ENCODE measurements around the gene CTCFL.

CTCFL gene

GRCh38 chr20:57484772-57485171, 40.2 kb downstream of the CTCFL start:
- no peaks in the 10 kb centered on the region for H3K36me3 ChIP-seq (ENCODE audit: insufficient read depth, low read length)
- no peaks in the 10 kb centered on the region for H3K9me3 ChIP-seq (ENCODE audit: low read length)
- H3K4me3 ChIP-seq (ENCODE audit: low read length), result no peak overlapping the region
- H3K4me1 ChIP-seq (ENCODE audit: insufficient read depth, low read length), result no peaks in the 10 kb centered on the region
- no peak overlapping the region for H2AFZ ChIP-seq (ENCODE audit: low read depth, low read length)
- H3K27me3 ChIP-seq (ENCODE audit: insufficient read depth, low read length), result no peaks in the 10 kb centered on the region

GRCh38 chr20:57483287-57484050, 41.5 kb downstream of the CTCFL start:
- H3K4me3 ChIP-seq (ENCODE audit: low read length), result no peak overlapping the region
- H3K27me3 ChIP-seq (ENCODE audit: insufficient read depth, low read length), result no peaks in the 10 kb centered on the region
- H2AFZ ChIP-seq (ENCODE audit: low read depth, low read length), result no peak overlapping the region
- no peaks in the 10 kb centered on the region for H3K9me3 ChIP-seq (ENCODE audit: low read length)
- no peaks in the 10 kb centered on the region for H3K4me1 ChIP-seq (ENCODE audit: insufficient read depth, low read length)
- H3K36me3 ChIP-seq (ENCODE audit: insufficient read depth, low read length), result no peaks in the 10 kb centered on the region

DNA sequence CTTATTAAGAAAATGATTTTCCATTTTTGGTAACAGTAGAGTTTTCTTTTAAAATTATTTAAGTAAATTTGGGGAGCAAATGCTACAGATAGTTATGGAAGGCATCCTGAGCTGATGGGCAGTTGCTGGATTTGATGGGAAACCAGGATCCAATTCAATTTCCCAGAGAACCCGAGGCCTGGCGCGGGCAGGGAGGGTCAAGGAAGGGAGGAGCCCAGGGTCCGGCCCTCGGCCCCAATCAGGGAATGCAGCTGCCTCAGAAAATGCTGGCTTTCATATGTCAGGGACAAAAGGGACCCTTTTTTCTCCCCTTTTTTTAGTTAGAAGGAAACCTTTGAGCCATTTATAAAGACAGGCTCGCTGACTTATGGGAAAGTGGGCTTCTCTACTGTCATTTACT, 42.1 kb downstream of the CTCFL start:
- H3K4me1 ChIP-seq (ENCODE audit: insufficient read depth, low read length), result no peaks in the 10 kb centered on the region
- no peak overlapping the region for H3K4me3 ChIP-seq (ENCODE audit: low read length)
- no peaks in the 10 kb centered on the region for H3K36me3 ChIP-seq (ENCODE audit: insufficient read depth, low read length)
- no peak overlapping the region for H2AFZ ChIP-seq (ENCODE audit: low read depth, low read length)
- H3K27me3 ChIP-seq (ENCODE audit: insufficient read depth, low read length), result peaks cover 2% of the 10 kb centered on the region
- H3K9me3 ChIP-seq (ENCODE audit: low read length), result no peaks in the 10 kb centered on the region

GRCh38 chr20:57482148-57482547, 42.8 kb downstream of the CTCFL start:
- no peak overlapping the region for H2AFZ ChIP-seq (ENCODE audit: low read depth, low read length)
- H3K27me3 ChIP-seq (ENCODE audit: insufficient read depth, low read length), result peaks cover 6% of the 10 kb centered on the region
- no peaks in the 10 kb centered on the region for H3K9me3 ChIP-seq (ENCODE audit: low read length)
- H3K4me3 ChIP-seq (ENCODE audit: low read length), result no peak overlapping the region
- no peaks in the 10 kb centered on the region for H3K4me1 ChIP-seq (ENCODE audit: insufficient read depth, low read length)
- H3K36me3 ChIP-seq (ENCODE audit: insufficient read depth, low read length), result no peaks in the 10 kb centered on the region

DNA sequence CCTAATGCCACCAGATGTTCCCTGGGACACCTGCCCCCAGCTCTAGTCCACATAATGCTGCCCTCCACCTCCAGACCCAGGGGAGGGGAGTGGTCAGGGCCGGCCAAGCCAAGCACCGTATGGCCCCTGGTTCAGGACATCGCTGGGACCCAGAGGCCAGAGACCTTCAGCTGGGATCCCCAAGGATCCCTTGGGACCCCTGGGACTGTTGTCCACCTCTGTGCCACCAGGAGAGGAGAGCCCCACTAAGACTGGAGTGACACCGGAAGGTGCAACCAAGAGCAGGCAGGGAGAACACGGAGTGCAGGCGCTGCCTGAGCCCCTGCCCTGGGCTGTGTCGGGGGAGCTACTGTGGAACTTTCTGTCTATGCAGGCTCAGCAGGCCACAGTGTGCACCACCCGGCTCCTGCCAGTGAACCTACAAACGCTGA, 43.6 kb downstream of the CTCFL start:
- Histone ChIP-seq H3K4me1 (ENCODE audit: insufficient read depth, low read length) (no peaks in the 10 kb centered on the region), H3K9me3 (ENCODE audit: low read length) (no peaks in the 10 kb centered on the region), H3K27me3 (ENCODE audit: insufficient read depth, low read length) (peaks cover 11% of the 10 kb centered on the region), H3K4me3 (ENCODE audit: low read length) (no peak overlapping the region), H2AFZ (ENCODE audit: low read depth, low read length) (no peak overlapping the region), H3K36me3 (ENCODE audit: insufficient read depth, low read length) (no peaks in the 10 kb centered on the region)

GRCh38 chr20:57480444-57481160, 44.3 kb downstream of the CTCFL start:
- Histone ChIP-seq H3K27me3 (ENCODE audit: insufficient read depth, low read length) (peaks cover 12% of the 10 kb centered on the region), H3K36me3 (ENCODE audit: insufficient read depth, low read length) (no peaks in the 10 kb centered on the region), H3K4me3 (ENCODE audit: low read length) (no peak overlapping the region)

DNA sequence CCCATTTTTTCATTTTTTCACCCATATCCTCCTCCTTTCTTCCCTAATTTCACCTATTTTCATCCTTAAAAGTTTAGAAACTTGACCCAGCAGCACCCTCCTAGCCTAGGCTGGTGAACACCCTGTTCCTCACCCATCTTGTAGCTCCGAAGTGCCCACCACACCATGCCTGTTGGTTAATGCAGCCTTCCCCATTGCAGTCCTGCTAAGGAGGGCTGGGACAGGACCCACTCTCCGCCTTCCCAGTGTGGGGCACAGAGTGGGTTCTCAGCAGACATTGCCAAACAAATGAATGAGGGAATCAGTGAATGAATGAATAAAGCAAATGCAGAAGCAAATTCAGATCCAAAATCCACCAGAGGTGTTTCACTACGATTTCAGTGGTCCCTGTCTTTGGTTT, 45.7 kb downstream of the CTCFL start:
- no peaks in the 10 kb centered on the region for H3K9me3 ChIP-seq (ENCODE audit: low read length)
- H2AFZ ChIP-seq (ENCODE audit: low read depth, low read length), result no peak overlapping the region
- no peaks in the 10 kb centered on the region for H3K36me3 ChIP-seq (ENCODE audit: insufficient read depth, low read length)
- H3K4me3 ChIP-seq (ENCODE audit: low read length), result no peak overlapping the region
- H3K4me1 ChIP-seq (ENCODE audit: insufficient read depth, low read length), result no peaks in the 10 kb centered on the region
- peaks cover 15% of the 10 kb centered on the region for H3K27me3 ChIP-seq (ENCODE audit: insufficient read depth, low read length)

More at GRCh38 chr20:57480444-57481160, 44.3 kb downstream of the CTCFL start:
- H3K4me1 ChIP-seq (ENCODE audit: insufficient read depth, low read length), result no peaks in the 10 kb centered on the region
- H3K9me3 ChIP-seq (ENCODE audit: low read length), result no peaks in the 10 kb centered on the region
- H2AFZ ChIP-seq (ENCODE audit: low read depth, low read length), result no peak overlapping the region

GRCh38 chr20:57478176-57478575, 46.8 kb downstream of the CTCFL start:
- Histone ChIP-seq H3K9me3 (ENCODE audit: low read length) (no peaks in the 10 kb centered on the region), H3K27me3 (ENCODE audit: insufficient read depth, low read length) (peaks cover 18% of the 10 kb centered on the region), H3K4me1 (ENCODE audit: insufficient read depth, low read length) (peaks cover 3% of the 10 kb centered on the region), H3K36me3 (ENCODE audit: insufficient read depth, low read length) (no peaks in the 10 kb centered on the region), H3K4me3 (ENCODE audit: low read length) (no peak overlapping the region), H2AFZ (ENCODE audit: low read depth, low read length) (no peak overlapping the region)

GRCh38 chr20:57476641-57477461, 48.1 kb downstream of the CTCFL start:
- Histone ChIP-seq H3K4me3 (ENCODE audit: low read length) (no peak overlapping the region), H3K9me3 (ENCODE audit: low read length) (no peaks in the 10 kb centered on the region), H3K36me3 (ENCODE audit: insufficient read depth, low read length) (no peaks in the 10 kb centered on the region), H2AFZ (ENCODE audit: low read depth, low read length) (no peak overlapping the region), H3K4me1 (ENCODE audit: insufficient read depth, low read length) (peaks cover 7% of the 10 kb centered on the region), H3K27me3 (ENCODE audit: insufficient read depth, low read length) (peaks cover 18% of the 10 kb centered on the region)

DNA sequence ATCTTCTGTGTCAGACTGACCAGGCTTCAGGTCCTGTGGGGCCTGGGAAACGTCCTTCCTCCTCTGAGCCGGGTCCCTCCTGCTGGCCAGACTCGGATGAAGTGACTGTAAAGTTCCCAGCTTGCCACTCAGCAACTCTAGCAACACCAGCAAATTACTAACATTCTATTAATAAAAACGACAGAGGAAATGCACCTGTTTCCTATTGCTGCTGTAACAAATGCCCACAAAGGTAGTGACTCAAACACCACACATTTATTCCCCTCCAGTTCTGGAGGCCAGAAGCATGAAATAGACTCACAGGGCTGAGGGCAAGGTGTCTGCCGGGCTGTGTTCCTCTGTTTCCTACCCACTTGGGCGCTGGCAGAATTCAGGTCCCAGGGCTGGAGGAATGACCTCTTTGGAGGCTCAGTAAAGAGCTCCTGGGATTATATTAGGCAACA, 48.8 kb downstream of the CTCFL start:
- H3K9me3 ChIP-seq (ENCODE audit: low read length), result no peaks in the 10 kb centered on the region
- H3K36me3 ChIP-seq (ENCODE audit: insufficient read depth, low read length), result no peaks in the 10 kb centered on the region
- peaks cover 20% of the 10 kb centered on the region for H3K27me3 ChIP-seq (ENCODE audit: insufficient read depth, low read length)
- no peak overlapping the region for H2AFZ ChIP-seq (ENCODE audit: low read depth, low read length)
- no peak overlapping the region for H3K4me3 ChIP-seq (ENCODE audit: low read length)
- peaks cover 7% of the 10 kb centered on the region for H3K4me1 ChIP-seq (ENCODE audit: insufficient read depth, low read length)

DNA sequence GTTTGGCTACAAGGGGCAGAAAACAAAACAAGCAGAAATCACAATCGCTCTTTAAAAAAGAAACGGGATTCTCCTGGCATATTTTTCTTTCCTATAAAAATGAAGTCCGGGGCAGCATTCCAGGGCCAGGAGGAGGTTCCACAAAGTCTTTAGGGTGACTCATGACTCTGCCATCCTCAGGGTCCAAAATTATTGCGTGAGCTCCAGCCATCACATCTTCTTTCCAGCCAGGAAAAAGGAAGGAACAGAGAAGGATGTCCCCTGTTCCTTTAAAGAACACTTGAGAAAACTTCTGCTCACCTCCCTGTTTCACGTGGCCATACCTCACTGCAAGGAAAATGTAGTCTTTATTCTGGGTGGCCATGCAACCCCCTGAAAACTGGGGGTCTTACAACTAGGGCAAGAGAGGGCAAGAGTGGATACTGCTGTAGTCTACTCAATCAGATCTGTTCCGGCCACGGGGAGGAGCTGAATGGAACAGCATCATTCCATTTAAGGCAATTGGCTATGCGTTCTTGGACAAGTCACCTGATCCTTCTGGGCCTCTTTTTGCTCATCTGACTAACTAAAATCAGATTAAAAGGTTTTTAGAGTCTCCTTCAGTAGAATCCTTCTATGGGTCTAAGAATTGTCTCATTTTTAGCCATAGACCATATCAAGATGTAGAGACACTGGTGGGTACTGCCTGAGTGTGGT, 49.4 kb downstream of the CTCFL start:
- H3K4me1 ChIP-seq (ENCODE audit: insufficient read depth, low read length), result peaks cover 7% of the 10 kb centered on the region
- no peak overlapping the region for H3K4me3 ChIP-seq (ENCODE audit: low read length)
- H3K27me3 ChIP-seq (ENCODE audit: insufficient read depth, low read length), result peaks cover 25% of the 10 kb centered on the region

GRCh38 chr20:57474816-57475215, 50.1 kb downstream of the CTCFL start:
- H3K4me3 ChIP-seq (ENCODE audit: low read length), result no peak overlapping the region
- peaks cover 7% of the 10 kb centered on the region for H3K4me1 ChIP-seq (ENCODE audit: insufficient read depth, low read length)
- H3K36me3 ChIP-seq (ENCODE audit: insufficient read depth, low read length), result no peaks in the 10 kb centered on the region
- H3K27me3 ChIP-seq (ENCODE audit: insufficient read depth, low read length), result peaks cover 31% of the 10 kb centered on the region
- no peaks in the 10 kb centered on the region for H3K9me3 ChIP-seq (ENCODE audit: low read length)
- no peak overlapping the region for H2AFZ ChIP-seq (ENCODE audit: low read depth, low read length)

More for the DNA sequence above, 49.4 kb downstream of the CTCFL start:
- no peak overlapping the region for H2AFZ ChIP-seq (ENCODE audit: low read depth, low read length)
- H3K9me3 ChIP-seq (ENCODE audit: low read length), result no peaks in the 10 kb centered on the region
- no peaks in the 10 kb centered on the region for H3K36me3 ChIP-seq (ENCODE audit: insufficient read depth, low read length)

All from neuron (in vitro differentiated cells).